Middle frontal gyrus (tissue), 1 donor: ENCODE data around the gene GPS1.
A peak's percentile ranks its signal among the peaks of the same experiment; 100 is the strongest.

ENCODE experiments used
- DNase-seq: peaks from one replicate; pipeline ENCODE4 v3.0.0-alpha.2; 2015; ENCODE audit warnings: low spot score; ENCODE audit errors: extremely low spot score

Gene GPS1

DNA sequence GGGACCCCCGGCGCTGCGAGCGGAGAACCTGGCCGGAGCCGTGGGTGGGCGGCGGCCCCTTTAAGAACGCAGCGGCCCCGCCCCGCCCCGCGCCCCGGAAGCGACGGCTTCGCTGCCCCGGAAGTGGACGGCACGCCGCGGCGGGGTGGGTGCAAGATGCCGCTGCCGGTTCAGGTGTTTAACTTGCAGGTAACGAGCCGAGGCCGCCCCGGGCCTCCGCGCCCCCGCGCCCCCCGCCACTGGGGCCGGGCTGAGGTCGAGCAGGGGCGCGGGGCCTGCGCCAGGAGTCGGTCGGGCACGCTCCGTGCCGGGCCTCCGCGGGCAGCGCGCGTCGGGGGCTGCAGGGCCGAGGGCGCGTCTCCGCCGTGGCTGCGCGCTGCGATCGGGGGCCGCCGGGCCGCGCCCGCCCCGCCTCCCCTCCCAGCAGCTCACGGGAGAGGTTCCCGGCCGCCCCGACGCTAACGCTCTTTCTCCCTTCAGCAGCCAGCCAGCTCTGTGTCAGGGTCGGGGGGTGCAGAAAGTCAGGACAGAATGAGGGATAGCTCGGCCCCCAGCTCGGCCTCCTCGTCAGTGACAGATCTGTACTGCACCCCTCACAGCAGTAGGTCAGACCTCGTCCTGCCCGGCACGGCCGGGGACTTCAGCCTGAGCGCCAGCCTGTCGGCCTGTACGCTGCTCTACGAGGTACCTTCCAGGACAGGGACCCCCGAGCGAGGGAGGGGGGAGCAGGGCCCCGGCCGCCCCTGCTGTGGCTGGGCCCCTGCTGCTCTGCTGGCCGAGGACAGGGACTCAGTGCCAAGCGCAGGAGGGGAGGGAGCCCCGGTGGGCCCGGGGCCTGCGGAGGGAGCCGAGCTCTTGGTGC lies at the start of gene GPS1, which contains the start of gene RFNG:
GPS1 (plus strand) TSS at position 123 of the 862 bp plus-strand sequence; CDS start at position 157, 34 bp downstream.
RFNG (minus strand) TSS at position 36 of the 862 bp plus-strand sequence. CDS start 45 bp downstream, outside the sequence.
- peak; percentile 32 for DNase-seq

DNA sequence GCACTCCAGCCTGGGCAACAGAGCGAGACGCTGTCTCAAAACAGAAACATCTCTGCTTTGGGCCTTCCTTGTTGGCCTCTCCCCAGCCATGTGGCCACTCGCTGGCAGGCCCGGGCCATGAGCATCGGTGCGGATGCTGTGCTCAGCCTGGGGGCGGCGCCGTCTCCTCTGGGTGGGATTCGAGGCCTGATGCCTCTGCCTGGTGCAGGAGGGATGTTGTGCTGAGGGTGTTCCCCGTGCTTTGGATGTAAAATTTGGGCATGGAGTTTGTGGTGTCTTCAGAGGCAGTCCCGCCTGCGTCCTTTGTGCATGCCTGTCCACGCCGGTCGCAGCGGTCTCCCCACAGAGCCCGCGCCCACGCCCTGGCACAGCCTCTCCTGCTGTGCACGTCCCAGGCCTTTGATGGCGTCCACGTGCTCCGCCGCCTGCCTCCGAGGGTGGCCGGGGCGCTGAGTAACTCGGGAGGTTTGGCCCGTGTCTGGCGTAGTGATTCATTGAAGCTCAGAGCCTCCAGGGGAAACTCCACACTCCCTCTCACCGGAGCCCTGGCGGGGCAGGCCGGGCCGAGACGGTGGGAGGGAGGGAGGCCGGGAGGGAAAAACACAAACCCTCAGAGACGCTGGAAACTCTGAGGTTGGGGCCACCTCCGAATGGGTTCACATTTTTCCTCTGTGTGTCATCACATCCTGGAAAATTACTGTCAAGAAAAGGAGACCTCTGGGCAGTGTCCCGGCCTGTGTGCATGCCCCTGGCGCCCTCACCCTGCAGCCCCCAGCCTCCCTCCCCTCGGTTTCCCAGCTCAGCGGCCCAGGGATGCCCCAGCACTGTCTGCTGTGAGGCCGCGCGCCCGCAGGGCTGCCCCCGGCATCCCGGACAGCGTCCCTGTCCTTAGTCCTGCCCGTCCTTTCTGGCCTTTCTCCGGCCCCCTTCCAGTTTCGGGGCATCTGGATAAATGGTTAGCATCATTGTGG lies 48.0 kb upstream of the GPS1 start:
- DNase-seq = no peak

DNA sequence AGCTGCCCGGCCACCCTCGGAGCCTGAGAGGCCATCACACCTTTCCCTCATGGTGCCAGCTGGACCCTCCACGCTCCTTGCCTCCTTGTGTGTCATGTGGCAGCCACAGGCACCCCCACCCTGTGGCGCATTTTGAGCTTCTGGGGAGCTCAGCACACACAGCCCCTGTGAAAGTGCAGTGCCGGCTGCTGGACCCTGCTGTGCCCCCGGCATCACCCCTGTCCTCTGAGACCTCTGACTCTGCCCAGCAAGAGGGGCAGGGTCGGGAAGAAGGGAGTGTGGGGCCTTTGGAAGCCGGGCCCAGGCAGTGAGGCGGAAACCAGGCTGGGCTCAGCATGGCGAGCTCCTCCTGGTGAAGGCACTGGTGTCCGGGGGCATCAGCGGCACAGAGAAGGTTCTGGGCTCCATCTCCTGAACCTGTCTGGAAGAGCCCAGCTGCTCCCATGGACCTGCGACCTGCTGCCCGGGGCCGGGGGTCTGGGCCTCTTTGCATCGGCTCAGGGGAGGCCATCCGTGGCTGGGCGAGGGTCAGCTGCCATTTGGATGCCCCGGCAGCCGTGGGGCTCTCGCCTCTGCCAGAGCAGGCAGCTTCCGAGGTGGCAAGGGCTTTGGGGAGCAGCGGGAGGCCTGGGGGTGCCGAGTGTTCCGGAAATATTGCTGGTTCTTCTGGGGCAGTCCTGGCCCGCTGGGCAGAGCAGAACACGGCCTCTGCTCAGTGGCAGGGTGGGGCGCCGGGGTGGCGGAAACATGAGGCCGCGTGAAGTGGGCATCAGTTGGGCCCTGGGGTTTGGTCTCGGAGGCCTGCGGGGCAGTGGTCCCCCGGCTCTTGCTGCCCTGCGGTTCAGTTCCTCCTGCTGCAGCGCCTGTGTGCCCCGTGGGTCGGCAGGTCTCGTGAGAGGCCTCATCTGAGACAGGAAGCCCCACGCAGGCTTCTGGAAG lies 46.9 kb upstream of the GPS1 start:
- DNase-seq = no peak

DNA sequence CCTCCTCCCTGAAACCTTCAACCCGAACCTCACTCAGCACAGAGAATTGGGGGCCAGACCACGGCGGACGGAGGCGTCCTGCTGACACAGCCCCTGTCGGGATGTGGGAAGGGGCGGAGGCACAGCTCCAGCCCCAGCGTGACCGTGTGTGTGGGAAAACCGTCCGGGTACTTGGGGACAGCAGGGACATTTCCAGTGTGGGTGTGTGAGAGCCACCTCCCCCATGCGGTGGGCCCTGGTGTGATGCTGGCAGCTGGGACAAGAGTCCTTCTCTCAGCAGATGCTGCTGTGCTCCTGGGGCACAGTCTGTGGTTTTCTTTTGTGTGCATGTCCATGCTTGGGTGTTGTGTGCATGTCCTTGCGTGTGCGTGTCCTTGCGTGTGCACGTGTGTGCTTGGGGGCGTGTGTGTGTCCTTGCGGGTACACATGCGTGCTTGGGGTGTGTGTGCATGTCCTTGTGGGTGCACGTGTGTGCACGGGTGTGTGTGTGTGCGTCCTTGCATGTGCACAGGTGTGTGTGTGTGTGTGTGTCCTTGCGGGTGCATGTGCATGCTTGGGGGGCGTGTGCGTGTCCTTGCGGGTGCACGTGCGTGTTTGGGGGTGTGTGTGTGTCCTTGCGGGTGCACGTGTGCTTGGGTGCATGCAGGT lies 45.9 kb upstream of the GPS1 start:
- no peak for DNase-seq

GRCh38 chr17:82006468-82007227 lies 45.0 kb upstream of the GPS1 start:
- no peak for DNase-seq

DNA sequence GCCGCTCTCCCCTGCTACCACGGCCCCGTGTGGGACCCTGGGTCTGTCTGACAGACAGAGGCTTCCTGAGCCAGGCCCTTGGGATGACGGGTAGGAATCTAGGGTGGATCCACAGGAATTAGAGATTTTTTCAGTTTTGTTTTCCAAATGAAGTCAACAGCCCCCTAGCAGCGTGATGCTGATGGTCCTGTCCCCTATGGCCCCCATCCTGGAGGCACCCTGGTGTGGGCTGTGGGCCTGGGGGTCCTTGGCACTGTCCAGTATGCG lies 44.5 kb upstream of the GPS1 start:
- DNase-seq = no peak

GRCh38 chr17:82007495-82008257 lies 44.0 kb upstream of the GPS1 start:
- no peak for DNase-seq

GRCh38 chr17:82008258-82008940 lies 43.3 kb upstream of the GPS1 start:
- no peak for DNase-seq

DNA sequence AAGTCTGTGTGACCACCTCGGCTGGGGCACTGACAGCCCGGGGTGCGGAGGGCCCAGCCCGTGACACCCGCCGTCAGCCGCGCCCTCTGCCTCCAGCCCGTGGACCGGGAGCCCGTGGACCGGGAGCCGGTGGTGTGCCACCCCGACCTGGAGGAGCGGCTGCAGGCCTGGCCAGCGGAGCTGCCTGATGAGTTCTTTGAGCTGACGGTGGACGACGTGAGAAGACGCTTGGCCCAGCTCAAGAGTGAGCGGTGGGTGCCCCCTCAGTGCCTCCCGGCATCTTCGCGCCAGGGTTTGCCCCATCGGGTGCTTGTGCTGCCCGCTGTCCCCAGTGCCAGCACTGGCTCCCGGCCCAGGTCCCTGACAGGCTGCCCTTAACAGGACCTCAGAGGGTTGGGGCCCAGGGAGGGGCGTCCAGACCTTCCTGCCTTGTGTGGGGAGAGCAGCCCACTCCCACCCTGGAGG lies 42.7 kb upstream of the GPS1 start:
- no peak for DNase-seq

- DNase-seq = no peak
Measured at GRCh38 chr17:82009413-82009812, 42.3 kb upstream of the GPS1 start.

GRCh38 chr17:82010575-82011525 lies 40.8 kb upstream of the GPS1 start:
- DNase-seq = no peak

- no peak for DNase-seq
Measured at GRCh38 chr17:82011617-82012187, 40.0 kb upstream of the GPS1 start.

- DNase-seq = no peak
Measured at GRCh38 chr17:82012261-82012639, 39.4 kb upstream of the GPS1 start.

- no peak for DNase-seq
Measured at GRCh38 chr17:82012640-82013295, 38.9 kb upstream of the GPS1 start.

- no peak for DNase-seq
Measured at GRCh38 chr17:82013341-82013740, 38.4 kb upstream of the GPS1 start.

GRCh38 chr17:82013772-82014321 lies 37.9 kb upstream of the GPS1 start:
- DNase-seq = no peak
